ENCODE results near the gene NKX3-2. TPM values are rescaled to one million over a fixed set of nuclear protein-coding genes. Genes with fewer than 3 reads are reported as not detected.

NKX3-2 gene
- total RNA-seq, 2 donors from 2014 or later, result 0.11 to 1.5 TPM

GRCh38 chr4:13493793-13494192, 50.5 kb downstream of the NKX3-2 start:
- Histone ChIP-seq H3K9me3 (ENCODE audit: control insufficient read depth, low read length) (no peaks in the 10 kb centered on the region), H3K4me1 (ENCODE audit: control insufficient read depth, insufficient read depth, low read length) (no peaks in the 10 kb centered on the region), H3K9ac (ENCODE audit: extremely low read depth, low read length, poor library complexity, severe bottlenecking) (no peak overlapping the region), H3K27ac (ENCODE audit: low read depth, low read length) (no peak overlapping the region), H3K4me3 (ENCODE audit: low read length) (no peak overlapping the region), H3K36me3 (ENCODE audit: control insufficient read depth, insufficient read depth, low read length) (no peaks in the 10 kb centered on the region), H3K27me3 (ENCODE audit: control insufficient read depth, insufficient read depth, low read length, poor library complexity, severe bottlenecking) (no peaks in the 10 kb centered on the region)
- H3K27ac Mint-ChIP-seq, result no peak overlapping the region
- DNase-seq, result no peak
- no peak overlapping the region for H3K4me3 Mint-ChIP-seq
- peaks cover 2% of the 10 kb centered on the region for H3K9me3 Mint-ChIP-seq
- H3K27me3 Mint-ChIP-seq (ENCODE audit: insufficient read depth), result no peaks in the 10 kb centered on the region
- no peaks in the 10 kb centered on the region for H3K4me1 Mint-ChIP-seq
- TF ChIP-seq, protein P1, sequence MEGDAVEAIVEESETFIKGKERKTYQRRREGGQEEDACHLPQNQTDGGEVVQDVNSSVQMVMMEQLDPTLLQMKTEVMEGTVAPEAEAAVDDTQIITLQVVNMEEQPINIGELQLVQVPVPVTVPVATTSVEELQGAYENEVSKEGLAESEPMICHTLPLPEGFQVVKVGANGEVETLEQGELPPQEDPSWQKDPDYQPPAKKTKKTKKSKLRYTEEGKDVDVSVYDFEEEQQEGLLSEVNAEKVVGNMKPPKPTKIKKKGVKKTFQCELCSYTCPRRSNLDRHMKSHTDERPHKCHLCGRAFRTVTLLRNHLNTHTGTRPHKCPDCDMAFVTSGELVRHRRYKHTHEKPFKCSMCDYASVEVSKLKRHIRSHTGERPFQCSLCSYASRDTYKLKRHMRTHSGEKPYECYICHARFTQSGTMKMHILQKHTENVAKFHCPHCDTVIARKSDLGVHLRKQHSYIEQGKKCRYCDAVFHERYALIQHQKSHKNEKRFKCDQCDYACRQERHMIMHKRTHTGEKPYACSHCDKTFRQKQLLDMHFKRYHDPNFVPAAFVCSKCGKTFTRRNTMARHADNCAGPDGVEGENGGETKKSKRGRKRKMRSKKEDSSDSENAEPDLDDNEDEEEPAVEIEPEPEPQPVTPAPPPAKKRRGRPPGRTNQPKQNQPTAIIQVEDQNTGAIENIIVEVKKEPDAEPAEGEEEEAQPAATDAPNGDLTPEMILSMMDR (conservative IDR thresholded peaks at IDR 0.05), result no peak
- no peaks in the 10 kb centered on the region for H3K36me3 Mint-ChIP-seq (ENCODE audit: low read depth)

DNA sequence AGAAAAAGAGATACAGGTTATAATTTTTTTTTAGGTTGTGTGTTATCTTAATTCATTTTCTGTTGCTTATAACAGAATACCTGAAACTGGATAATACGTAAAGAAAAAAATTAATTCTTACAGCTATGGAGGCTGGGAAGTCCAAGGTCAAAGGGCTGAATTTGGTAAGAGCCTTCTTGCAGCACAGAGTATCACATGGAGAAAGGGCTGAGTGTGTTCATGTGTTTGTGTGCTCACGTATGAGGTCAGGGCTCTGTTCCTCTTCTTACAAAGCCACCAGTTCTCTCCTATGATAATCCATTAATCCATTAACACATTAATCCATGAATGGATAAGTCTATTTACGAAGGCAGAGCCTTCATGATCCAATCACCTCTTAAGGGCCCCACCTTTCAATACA, 51.6 kb downstream of the NKX3-2 start:
- H3K4me1 ChIP-seq (ENCODE audit: control insufficient read depth, insufficient read depth, low read length), result no peaks in the 10 kb centered on the region
- H3K4me3 ChIP-seq (ENCODE audit: low read length), result no peak overlapping the region
- H3K9ac ChIP-seq (ENCODE audit: extremely low read depth, low read length, poor library complexity, severe bottlenecking), result no peak overlapping the region
- WGBS, 2 experiments (ENCODE audit: insufficient coverage in 1 of 2, insufficient read length in 1 of 2), result 94 to 100% methylated on average over 1 to 3 of the region's 3 CpGs
- H3K4me3 Mint-ChIP-seq, result no peak overlapping the region
- H3K27ac Mint-ChIP-seq, result no peak overlapping the region
- H3K27me3 ChIP-seq (ENCODE audit: control insufficient read depth, insufficient read depth, low read length, poor library complexity, severe bottlenecking), result no peaks in the 10 kb centered on the region
- no peaks in the 10 kb centered on the region for H3K4me1 Mint-ChIP-seq
- no peak overlapping the region for H3K27ac ChIP-seq (ENCODE audit: low read depth, low read length)
- DNase-seq, result no peak
- no peaks in the 10 kb centered on the region for H3K36me3 Mint-ChIP-seq (ENCODE audit: low read depth)
- H3K36me3 ChIP-seq (ENCODE audit: control insufficient read depth, insufficient read depth, low read length), result no peaks in the 10 kb centered on the region
- H3K27me3 Mint-ChIP-seq (ENCODE audit: insufficient read depth), result peaks cover under 1% of the 10 kb centered on the region
- peaks cover 6% of the 10 kb centered on the region for H3K9me3 ChIP-seq (ENCODE audit: control insufficient read depth, low read length)
- TF ChIP-seq, protein P1 (conservative IDR thresholded peaks at IDR 0.05), result no peak
- peaks cover 5% of the 10 kb centered on the region for H3K9me3 Mint-ChIP-seq

Other genes with a start within 250 kb of the NKX3-2 start
- 10 to 100 TPM; 24.6 to 25.7 TPM for gene RAB28, start 60.2 kb downstream of the NKX3-2 start, total RNA-seq
- gene BOD1L1, start 83.2 kb upstream of the NKX3-2 start, total RNA-seq, result 10 to 100 TPM; 42.5 to 46.3 TPM